Keratinocyte (primary cell): ENCODE measurements around the gene HIKESHI. TPM values are rescaled to one million over a fixed set of nuclear protein-coding genes. Genes with fewer than 3 reads are reported as not detected.

Experiments used
- DNase-seq: peaks from one replicate; pipeline ENCODE4 v3.0.0-alpha.2; 2011; ENCODE audit warnings: low read depth, missing footprints, low spot score
- FAIRE-seq: peaks from 2 replicates; lab custom pipeline; 2011; peaks lifted over from hg19 to GRCh38; lab: Jason Lieb, UNC
- H2AFZ ChIP-seq: 2 replicates; pipeline ENCODE4 v1.6.0; 2012; ENCODE audit warnings: low read length, control low read depth, inconsistent platforms; ENCODE audit not compliant: control insufficient read depth
- H3K27ac ChIP-seq: 2 replicates; pipeline ENCODE4 v1.5.1; 2011; ENCODE audit warnings: low read length; ENCODE audit not compliant: control insufficient read depth, insufficient read depth
- H3K27me3 ChIP-seq: 3 replicates; pipeline ENCODE4 v1.6.0; 2011; ENCODE audit warnings: low read length; ENCODE audit not compliant: control insufficient read depth, insufficient read depth; ENCODE audit errors: extremely low read depth
- H3K36me3 ChIP-seq, 2 experiments: 2 replicates in 1 of 2; 3 replicates in 1 of 2; pipeline ENCODE4 v1.5.1; 2011; ENCODE audit warnings: low read length in 2 of 2, mild to moderate bottlenecking in 1 of 2; ENCODE audit not compliant: control insufficient read depth in 2 of 2, insufficient read depth in 2 of 2; ENCODE audit errors: extremely low read depth in 1 of 2
- H3K4me1 ChIP-seq: 3 replicates; pipeline ENCODE4 v1.5.1; 2011; ENCODE audit warnings: low read length; ENCODE audit not compliant: control insufficient read depth, insufficient read depth; ENCODE audit errors: extremely low read depth
- H3K4me2 ChIP-seq: 3 replicates; pipeline ENCODE4 v1.6.0; 2011; ENCODE audit warnings: low read depth, low read length; ENCODE audit not compliant: control insufficient read depth, insufficient read depth; ENCODE audit errors: extremely low read depth
- H3K4me3 ChIP-seq, 3 experiments: fragments of 200-600 bp in 1 of 3; sonication (generic) in 1 of 3; 2 replicates in 2 of 3; 3 replicates in 1 of 3; pipeline ENCODE4 v1.5.1; 2011 to 2016; ENCODE audit warnings: low read length in 3 of 3, mild to moderate bottlenecking in 3 of 3, control low read depth in 2 of 3, inconsistent platforms in 1 of 3, low read depth in 1 of 3, mixed read lengths in 1 of 3, mixed run types in 1 of 3, moderate library complexity in 1 of 3; ENCODE audit not compliant: control insufficient read depth in 2 of 3, insufficient read depth in 2 of 3; ENCODE audit errors: extremely low read depth in 1 of 3
- H3K79me2 ChIP-seq: 2 replicates; pipeline ENCODE4 v1.6.0; 2012; ENCODE audit warnings: low read length; ENCODE audit not compliant: control insufficient read depth, insufficient read depth
- H3K9ac ChIP-seq: 3 replicates; pipeline ENCODE4 v1.6.0; 2011; ENCODE audit warnings: low read length; ENCODE audit not compliant: control insufficient read depth, insufficient read depth; ENCODE audit errors: extremely low read depth
- H3K9me1 ChIP-seq: 3 replicates; pipeline ENCODE4 v1.6.0; 2011; ENCODE audit warnings: low read length; ENCODE audit not compliant: control insufficient read depth, insufficient read depth; ENCODE audit errors: extremely low read depth
- H3K9me3 ChIP-seq: 2 replicates; pipeline ENCODE4 v1.5.1; 2012; ENCODE audit warnings: low read depth, low read length; ENCODE audit not compliant: control insufficient read depth
- H4K20me1 ChIP-seq: 3 replicates; pipeline ENCODE4 v1.6.0; 2011; ENCODE audit warnings: low read length; ENCODE audit not compliant: control insufficient read depth, insufficient read depth; ENCODE audit errors: extremely low read depth
- CTCF ChIP-seq, 3 experiments: IDR thresholded peaks in 1 of 3; conservative IDR thresholded peaks in 1 of 3; optimal IDR thresholded peaks in 1 of 3; 2 replicates in 2 of 3; 3 replicates in 1 of 3; pipeline versions ENCODE3 to v1.5.1; 2011; ENCODE audit warnings: low read length in 3 of 3, mild to moderate bottlenecking in 3 of 3, moderate library complexity in 2 of 3, control low read depth in 1 of 3, inconsistent platforms in 1 of 3; ENCODE audit not compliant: insufficient read depth in 2 of 3; ENCODE audit errors: extremely low read depth in 1 of 3
- EZH2 ChIP-seq: IDR thresholded peaks from one replicate; pipeline ENCODE4 v1.6.1; 2012; ENCODE audit warnings: inconsistent platforms, mild to moderate bottlenecking, low read length, moderate library complexity
- dilution Hi-C: fragments of 300-500 bp; cut with MboI; formaldehyde crosslinking; loops from one replicate; pipeline ENCODE4 v1.7.0; 2020; ENCODE audit warnings: low sequenced_read_pairs; ENCODE audit not compliant: extremely low pct_ligation_motif_present
- polyA plus RNA-seq, 5 experiments: library from polyadenylated mRNA; depleted of rRNA in 3 of 5; stranded (reverse) in 3 of 5; stranded (forward) in 1 of 5; unstranded in 1 of 5; fragments of >200 nt; gene quantifications; 1 replicate in 1 of 5; 2 replicates in 3 of 5; 3 replicates in 1 of 5; pipeline versions ENCODE4 v1.2.1 to v1.2.3, GENCODE V29; 2011 to 2012; ENCODE audit warnings: missing spikeins in 2 of 5, low read depth in 1 of 5, low replicate concordance in 1 of 5

Gene HIKESHI
- polyA plus RNA-seq, 1 donor (not counting 4 experiments of a cell fraction or from before 2014, with no cell fraction given), result 89.4 TPM

- Histone ChIP-seq H3K4me3 (peak overlapping the region in 1 of 3 experiments; percentile 43), H3K27ac (no peak overlapping the region), H4K20me1 (no peaks in the 10 kb centered on the region), H3K9me1 (no peaks in the 10 kb centered on the region), H3K9ac (no peak overlapping the region), H3K27me3 (no peaks in the 10 kb centered on the region), H3K36me3 (no peaks in the 10 kb centered on the region), H3K79me2 (no peaks in the 10 kb centered on the region), H3K9me3 (peaks cover 4% of the 10 kb centered on the region), H3K4me2 (peak overlapping the region; percentile 23), H3K4me1 (peaks cover 18% of the 10 kb centered on the region), H2AFZ (no peak overlapping the region)
- no peak for TF ChIP-seq EZH2
- TF ChIP-seq CTCF (optimal IDR thresholded peaks at IDR 0.05 in 1 of 3, IDR thresholded peaks at IDR 0.05 in 1 of 3, conservative IDR thresholded peaks at IDR 0.05 in 1 of 3; ENCODE audit: extremely low read depth in 1 of 3, insufficient read depth in 2 of 3, low read length in 3 of 3), result no peak
- dilution Hi-C loops, result no loop called here
- no peak for DNase-seq
- peak; percentile 17 for FAIRE-seq
Observed at GRCh38 chr11:86372586-86372985, 70.5 kb downstream of the HIKESHI start.

- Histone ChIP-seq H3K9me3 (peaks cover 4% of the 10 kb centered on the region), H4K20me1 (no peaks in the 10 kb centered on the region)
Observed at GRCh38 chr11:86374069-86374468, 72.0 kb downstream of the HIKESHI start.

More at GRCh38 chr11:86374069-86374468, 72.0 kb downstream of the HIKESHI start:
- Histone ChIP-seq H3K4me2 (peak overlapping the region; percentile 46), H3K36me3 (no peaks in the 10 kb centered on the region), H3K79me2 (no peaks in the 10 kb centered on the region), H3K9me1 (no peaks in the 10 kb centered on the region), H3K9ac (no peak overlapping the region), H3K27me3 (no peaks in the 10 kb centered on the region), H3K4me3 (no peak overlapping the region), H3K4me1 (peaks cover 18% of the 10 kb centered on the region), H3K27ac (no peak overlapping the region), H2AFZ (no peak overlapping the region)
- FAIRE-seq (peak; percentile 29), DNase-seq (no peak)
- TF ChIP-seq EZH2 (no peak), CTCF (optimal IDR thresholded peaks at IDR 0.05 in 1 of 3, IDR thresholded peaks at IDR 0.05 in 1 of 3, conservative IDR thresholded peaks at IDR 0.05 in 1 of 3; ENCODE audit: extremely low read depth in 1 of 3, insufficient read depth in 2 of 3, low read length in 3 of 3) (no peak)
- dilution Hi-C loops, result no loop called here
